Gastroesophageal sphincter (tissue), 4 donors: ENCODE data around the gene NHSL1. TPM values are rescaled to one million over a fixed set of nuclear protein-coding genes. Genes with fewer than 3 reads are reported as not detected.

Experiments
- ATAC-seq: fragments of 150-250 bp; one replicate; pipeline ENCODE4 v1.9.1; 2016; ENCODE audit warnings: mild to moderate bottlenecking, moderate library complexity
- H3K27ac ChIP-seq, 4 donors: fragments of 200-600 bp; sonication (generic) in 3 of 4; 1 replicate in 3 of 4; 2 replicates in 1 of 4; pipeline ENCODE4 v1.5.1; 2016 to 2019
- H3K27me3 ChIP-seq: fragments of 200-600 bp; sonication (generic); one replicate; pipeline ENCODE4 v1.5.1; 2019
- H3K36me3 ChIP-seq, 2 donors: fragments of 200-600 bp; sonication (generic); one replicate each; pipeline ENCODE4 v1.5.1; 2019; ENCODE audit warnings: control low read depth in 1 of 2
- H3K4me1 ChIP-seq, 3 donors: fragments of 200-600 bp; sonication (generic); 1 replicate in 2 of 3; 2 replicates in 1 of 3; pipeline ENCODE4 v1.5.1; 2016 to 2019; ENCODE audit warnings: control low read depth in 2 of 3
- H3K4me3 ChIP-seq, 2 donors: fragments of 200-600 bp; sonication (generic); one replicate each; pipeline ENCODE4 v1.5.1; 2019; ENCODE audit warnings: mild to moderate bottlenecking in 1 of 2, moderate library complexity in 1 of 2
- H3K9me3 ChIP-seq, 3 donors: fragments of 200-600 bp; sonication (generic); one replicate each; pipeline ENCODE4 v1.5.1; 2017 to 2019; ENCODE audit warnings: control low read depth in 2 of 3
- CTCF ChIP-seq, 4 experiments: fragments of 200-600 bp in 2 of 4; fragments of 450-650 bp in 2 of 4; sonication (generic) in 1 of 4; IDR thresholded peaks; one replicate each; pipeline ENCODE4 v1.5.1; 2017 to 2019; ENCODE audit warnings: antibody characterized with exemption in 4 of 4, mild to moderate bottlenecking in 2 of 4, moderate library complexity in 2 of 4
- EP300 ChIP-seq: sonication (generic); formaldehyde crosslinking; IDR thresholded peaks from one replicate; pipeline ENCODE4 v1.6.1; 2017; ENCODE audit warnings: antibody characterized with exemption, mild to moderate bottlenecking
- POLR2A ChIP-seq, 2 donors: fragments of 450-650 bp; IDR thresholded peaks; one replicate each; pipeline ENCODE4 v1.6.1; 2017; ENCODE audit warnings: antibody characterized with exemption in 2 of 2, mild to moderate bottlenecking in 2 of 2, moderate library complexity in 1 of 2
- POLR2AphosphoS5 ChIP-seq: sonication (generic); formaldehyde crosslinking; IDR thresholded peaks from one replicate; pipeline ENCODE4 v1.6.1; 2017; ENCODE audit warnings: antibody characterized with exemption
- WGBS, 2 donors: methylation state at CpG; one replicate each; pipeline ENCODE4 v1.1.5; 2018; ENCODE audit warnings: low coverage in 1 of 2; 5-methylcytosine and 5-hydroxymethylcytosine counted together
- total RNA-seq, 4 donors: library from RNA; depleted of rRNA; stranded (reverse); fragments of >200 nt; gene quantifications; one replicate each; pipeline ENCODE4 v1.1.0, GENCODE V29; 2016

NHSL1 gene
- total RNA-seq, 4 donors from 2014 or later = 5.7 to 9.3 (median 7.9) TPM

- peaks cover 0 to 13% of the 10 kb centered on the region in 2 donors for H3K36me3 ChIP-seq
- no peaks in the 10 kb centered on the region for H3K27me3 ChIP-seq
- no peaks in the 10 kb centered on the region for H3K9me3 ChIP-seq
- no peaks in the 10 kb centered on the region for H3K4me1 ChIP-seq
- TF ChIP-seq POLR2AphosphoS5 (no peak), POLR2A (IDR thresholded peaks at IDR 0.05) (no peak)
- H3K27ac ChIP-seq = no peak overlapping the region
- ATAC-seq = no peak
- H3K4me3 ChIP-seq = no peak overlapping the region
Observed at GRCh38 chr6:138467901-138468300, 31.4 kb downstream of the NHSL1 start.

- H3K4me1 ChIP-seq = no peaks in the 10 kb centered on the region
- no peak overlapping the region for H3K4me3 ChIP-seq
- WGBS, 2 donors = 11 to 71% methylated on average over 1 of the region's 1 CpG
- H3K36me3 ChIP-seq = peaks cover 0 to 9% of the 10 kb centered on the region in 2 donors
- ATAC-seq = no peak
- no peaks in the 10 kb centered on the region for H3K9me3 ChIP-seq
- no peak overlapping the region for H3K27ac ChIP-seq
- no peaks in the 10 kb centered on the region for H3K27me3 ChIP-seq
- no peak for TF ChIP-seq POLR2AphosphoS5
- TF ChIP-seq POLR2A (IDR thresholded peaks at IDR 0.05) = no peak
- TF ChIP-seq CTCF (IDR thresholded peaks at IDR 0.05) = no peak
- TF ChIP-seq EP300 = no peak
Observed at GRCh38 chr6:138465007-138465645, 34.2 kb downstream of the NHSL1 start.

- no peak overlapping the region for H3K4me3 ChIP-seq
- H3K27ac ChIP-seq = no peak overlapping the region
- TF ChIP-seq EP300 (no peak), POLR2AphosphoS5 (no peak), CTCF (IDR thresholded peaks at IDR 0.05) (no peak), POLR2A (IDR thresholded peaks at IDR 0.05) (no peak)
- no peaks in the 10 kb centered on the region for H3K9me3 ChIP-seq
- H3K27me3 ChIP-seq = no peaks in the 10 kb centered on the region
- H3K36me3 ChIP-seq = peaks cover 0 to 5% of the 10 kb centered on the region in 2 donors
- no peak for ATAC-seq
- no peaks in the 10 kb centered on the region for H3K4me1 ChIP-seq
- 81 to 94% methylated on average over 3 to 6 of the region's 20 CpGs for WGBS, 2 donors
Observed at GRCh38 chr6:138464085-138464484, 35.2 kb downstream of the NHSL1 start.

- H3K27ac ChIP-seq = no peak overlapping the region
- TF ChIP-seq POLR2A (IDR thresholded peaks at IDR 0.05) (no peak), POLR2AphosphoS5 (no peak), EP300 (no peak), CTCF (IDR thresholded peaks at IDR 0.05) (no peak)
- 88 to 100% methylated on average over 1 of the region's 1 CpG for WGBS, 2 donors
- no peak overlapping the region for H3K4me3 ChIP-seq
- no peaks in the 10 kb centered on the region for H3K27me3 ChIP-seq
- H3K9me3 ChIP-seq = no peaks in the 10 kb centered on the region
- H3K36me3 ChIP-seq = peaks cover 0 to 5% of the 10 kb centered on the region in 2 donors
- no peaks in the 10 kb centered on the region for H3K4me1 ChIP-seq
- no peak for ATAC-seq
Observed at GRCh38 chr6:138461647-138462046, 37.6 kb downstream of the NHSL1 start.

GRCh38 chr6:138456401-138456790 lies 42.9 kb downstream of the NHSL1 start:
- Histone ChIP-seq H3K4me3 (no peak overlapping the region), H3K9me3 (no peaks in the 10 kb centered on the region), H3K4me1 (no peaks in the 10 kb centered on the region), H3K27ac (no peak overlapping the region), H3K27me3 (no peaks in the 10 kb centered on the region), H3K36me3 (no peaks in the 10 kb centered on the region)
- WGBS, 2 donors = 55 to 70% methylated on average over 6 of the region's 6 CpGs
- ATAC-seq = no peak
- TF ChIP-seq POLR2AphosphoS5 = no peak
- TF ChIP-seq CTCF (IDR thresholded peaks at IDR 0.05) = no peak
- TF ChIP-seq EP300 = no peak
- TF ChIP-seq POLR2A (IDR thresholded peaks at IDR 0.05) = no peak
